Ectodermal cell (in vitro differentiated cells): Measurements from ENCODE around the gene FGF3.

Experiments
- H3K27ac ChIP-seq: 2 replicates; pipeline ENCODE4 v1.7.0; 2013; ENCODE audit warnings: mild to moderate bottlenecking, low read depth, low read length; ENCODE audit not compliant: insufficient read depth, poor library complexity, severe bottlenecking
- H3K27me3 ChIP-seq: 2 replicates; pipeline ENCODE4 v1.7.0; 2013; ENCODE audit warnings: mild to moderate bottlenecking, low read length; ENCODE audit not compliant: insufficient read depth, control insufficient read depth, poor library complexity, severe bottlenecking
- H3K36me3 ChIP-seq: one replicate; pipeline ENCODE4 v1.7.0; 2013; ENCODE audit warnings: low read length; ENCODE audit not compliant: control insufficient read depth, insufficient read depth
- H3K4me1 ChIP-seq: one replicate; pipeline ENCODE4 v1.7.0; 2013; ENCODE audit warnings: low read length; ENCODE audit not compliant: control insufficient read depth, insufficient read depth
- H3K4me3 ChIP-seq: 2 replicates; pipeline ENCODE4 v1.7.0; 2013; ENCODE audit warnings: low read depth, low read length, control low read depth; ENCODE audit not compliant: insufficient read depth
- H3K9me3 ChIP-seq: 2 replicates; pipeline ENCODE4 v1.7.0; 2013; ENCODE audit warnings: mild to moderate bottlenecking, low read length, moderate library complexity; ENCODE audit not compliant: control insufficient read depth
- WGBS, 2 experiments: methylation state at CpG; one replicate each; pipeline ENCODE4 v1.1.7; 2013; ENCODE audit warnings: missing lambda C conversion rate in 2 of 2; 5-methylcytosine and 5-hydroxymethylcytosine counted together

FGF3 gene

DNA sequence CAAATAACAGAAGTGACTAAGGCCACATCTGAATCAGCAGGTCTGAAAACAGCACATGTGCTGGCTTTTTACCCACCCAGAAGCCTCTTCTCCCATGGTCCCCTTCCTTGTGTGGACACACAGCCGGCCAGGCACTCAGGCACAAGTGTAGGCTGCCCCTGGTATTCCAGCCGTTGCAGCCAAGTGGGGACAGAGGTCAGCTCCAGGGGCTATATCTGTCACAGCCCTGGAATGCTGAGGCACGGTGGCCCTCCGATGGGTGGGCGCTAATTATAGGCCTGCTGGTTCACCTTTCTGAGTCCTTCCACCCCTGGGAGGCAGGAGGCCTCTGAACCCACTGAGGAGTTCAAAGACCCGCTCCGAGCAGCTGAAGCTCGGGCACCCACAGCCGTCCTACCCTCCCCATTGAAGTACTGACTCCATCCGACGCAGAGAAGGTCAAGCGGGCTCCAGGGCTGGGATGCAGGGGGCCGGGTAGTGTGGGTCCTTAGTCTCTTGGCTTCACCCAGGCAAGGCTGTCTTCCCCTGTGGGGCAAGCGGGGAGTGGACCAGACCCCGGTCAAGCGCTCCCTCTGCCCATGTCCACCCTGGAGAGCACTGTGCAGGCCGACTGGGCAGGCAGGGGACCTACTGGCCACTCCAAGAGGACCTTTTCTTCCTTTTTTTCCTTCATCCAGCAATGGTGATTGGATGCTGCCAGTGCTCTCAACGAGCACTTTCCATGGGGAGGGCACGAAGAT lies 14.3 kb downstream of the FGF3 start:
- H3K4me1 ChIP-seq = peaks cover 10% of the 10 kb centered on the region
- H3K27me3 ChIP-seq = no peaks in the 10 kb centered on the region
- H3K36me3 ChIP-seq = no peaks in the 10 kb centered on the region
- WGBS, 2 experiments = 92% methylated on average over 19 of the region's 19 CpGs
- no peak overlapping the region for H3K4me3 ChIP-seq
- H3K27ac ChIP-seq = no peak overlapping the region
- H3K9me3 ChIP-seq = no peaks in the 10 kb centered on the region

DNA sequence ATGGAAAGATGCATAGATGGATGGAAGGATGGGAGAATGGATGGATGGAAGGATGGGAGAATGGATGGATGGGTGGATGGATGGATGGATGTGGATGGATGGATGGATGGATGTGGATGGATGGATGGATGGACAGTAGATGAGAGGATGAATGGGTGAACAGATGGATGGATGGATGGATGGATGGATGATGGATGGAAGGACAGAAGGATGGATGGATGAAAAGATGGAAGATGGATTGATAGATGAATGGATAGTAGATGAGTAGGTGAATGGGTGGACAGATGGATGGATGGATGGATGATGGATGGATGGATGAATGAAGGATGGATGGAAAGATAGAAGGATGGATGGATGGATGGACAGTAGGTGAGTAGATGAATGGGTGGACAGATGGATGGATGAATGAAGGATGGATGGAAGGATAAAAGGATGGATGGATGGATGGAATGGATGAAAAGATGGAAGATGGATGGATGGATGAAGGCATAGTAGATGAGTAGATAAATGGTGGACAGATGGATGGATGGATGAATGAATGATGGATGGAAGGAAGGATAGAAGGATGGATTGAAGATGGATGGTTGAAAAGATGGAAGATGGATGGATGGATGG lies 15.5 kb downstream of the FGF3 start:
- H3K9me3 ChIP-seq = no peaks in the 10 kb centered on the region
- H3K27ac ChIP-seq = no peak overlapping the region
- H3K36me3 ChIP-seq = no peaks in the 10 kb centered on the region
- no peak overlapping the region for H3K4me3 ChIP-seq
- peaks cover 5% of the 10 kb centered on the region for H3K4me1 ChIP-seq
- no peaks in the 10 kb centered on the region for H3K27me3 ChIP-seq

GRCh38 chr11:69803022-69803421 lies 16.2 kb downstream of the FGF3 start:
- no peaks in the 10 kb centered on the region for H3K27me3 ChIP-seq
- no peaks in the 10 kb centered on the region for H3K36me3 ChIP-seq
- 89% methylated on average over 2 of the region's 2 CpGs for WGBS, 2 experiments

DNA sequence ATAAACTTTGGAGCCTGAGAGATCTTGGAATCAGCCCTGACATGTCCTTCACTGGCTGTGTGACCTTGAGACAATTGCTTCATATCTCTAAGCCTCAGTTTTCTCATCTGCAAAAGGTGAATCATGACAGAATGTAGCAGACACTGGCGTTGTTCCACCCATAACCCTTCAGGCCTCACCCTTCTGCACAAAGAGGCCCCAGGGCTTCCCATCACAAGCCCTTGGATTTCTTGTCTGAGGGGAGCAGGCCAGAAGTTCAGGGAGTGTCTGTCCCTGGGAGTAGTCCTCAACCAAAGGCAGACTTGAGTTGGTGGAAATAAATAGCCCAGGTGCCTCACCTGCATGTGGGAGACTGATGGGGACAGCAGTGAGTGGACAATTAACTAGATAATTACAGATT lies 16.6 kb downstream of the FGF3 start:
- Histone ChIP-seq H3K36me3 (no peaks in the 10 kb centered on the region), H3K27ac (no peak overlapping the region), H3K4me3 (no peak overlapping the region), H3K4me1 (no peaks in the 10 kb centered on the region), H3K27me3 (no peaks in the 10 kb centered on the region), H3K9me3 (no peaks in the 10 kb centered on the region)
- WGBS, 2 experiments = 85 to 88% methylated on average over 1 of the region's 1 CpG

More at GRCh38 chr11:69803022-69803421, 16.2 kb downstream of the FGF3 start:
- no peak overlapping the region for H3K4me3 ChIP-seq
- no peak overlapping the region for H3K27ac ChIP-seq
- no peaks in the 10 kb centered on the region for H3K4me1 ChIP-seq
- no peaks in the 10 kb centered on the region for H3K9me3 ChIP-seq

DNA sequence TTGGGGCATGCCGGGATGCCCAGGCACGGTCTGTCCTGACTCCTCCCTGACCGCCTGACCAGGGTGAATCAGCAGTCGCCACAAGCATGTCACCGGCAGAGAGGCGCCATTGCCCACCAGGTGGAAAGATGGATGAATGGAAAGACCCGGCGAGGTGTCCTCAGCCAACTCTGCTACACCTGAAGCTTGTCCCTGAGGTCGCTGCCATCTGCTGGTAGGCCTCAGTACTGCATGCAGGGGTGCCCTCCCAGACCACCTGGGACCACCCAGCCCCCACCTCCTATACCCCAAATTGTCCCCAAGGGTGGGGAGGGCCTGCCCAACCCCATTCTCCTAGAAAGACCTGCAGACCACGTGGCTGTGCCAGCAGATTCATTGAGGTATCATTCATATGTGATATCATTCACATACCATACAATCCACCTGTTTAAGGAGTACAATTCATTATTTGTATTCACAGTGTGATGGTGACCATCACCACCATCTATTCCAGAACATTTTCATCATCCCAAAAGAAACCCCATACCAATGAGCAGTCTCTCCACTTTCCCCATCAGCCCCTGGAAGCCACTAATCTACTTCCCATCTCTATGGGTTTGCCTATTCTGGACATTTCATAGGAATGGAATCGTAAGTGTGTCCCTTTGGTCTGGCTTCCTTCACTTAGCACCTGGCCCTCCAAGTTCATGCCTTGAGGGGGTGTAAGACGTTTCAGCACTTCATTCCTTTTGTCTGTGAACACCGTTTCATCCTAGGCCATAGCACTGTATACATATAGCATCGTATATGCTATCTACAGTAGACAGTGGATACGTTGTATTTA lies 17.5 kb downstream of the FGF3 start:
- Histone ChIP-seq H3K4me3 (no peak overlapping the region), H3K36me3 (no peaks in the 10 kb centered on the region), H3K27ac (no peak overlapping the region), H3K27me3 (no peaks in the 10 kb centered on the region), H3K4me1 (no peaks in the 10 kb centered on the region), H3K9me3 (no peaks in the 10 kb centered on the region)
- 50% methylated on average over 15 of the region's 15 CpGs for WGBS, 2 experiments

DNA sequence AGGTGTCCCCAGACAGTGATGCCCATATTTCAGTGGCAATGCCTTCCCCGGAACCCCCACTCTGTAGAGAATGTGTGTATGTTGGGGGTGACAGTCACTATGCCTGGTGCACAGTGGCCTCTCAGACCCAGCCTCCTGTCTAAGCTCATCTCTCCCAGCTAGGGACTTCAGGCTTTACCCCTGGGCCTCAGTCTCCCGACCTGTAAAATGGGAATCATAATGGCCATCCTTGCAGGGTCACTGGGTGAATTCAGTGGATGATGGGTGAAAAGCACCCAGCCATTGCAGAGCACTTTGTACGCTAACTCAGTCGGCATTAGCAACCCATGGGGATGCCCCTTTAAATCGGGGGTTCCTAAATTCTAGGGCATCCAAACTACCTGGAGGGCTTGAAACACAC lies 18.9 kb downstream of the FGF3 start:
- H3K9me3 ChIP-seq = no peaks in the 10 kb centered on the region
- H3K36me3 ChIP-seq = no peaks in the 10 kb centered on the region
- WGBS, 2 experiments = 92 to 95% methylated on average over 4 to 5 of the region's 5 CpGs
- no peaks in the 10 kb centered on the region for H3K27me3 ChIP-seq
- H3K4me1 ChIP-seq = no peaks in the 10 kb centered on the region
- no peak overlapping the region for H3K27ac ChIP-seq
- H3K4me3 ChIP-seq = no peak overlapping the region

- H3K4me3 ChIP-seq = no peak overlapping the region
- H3K4me1 ChIP-seq = no peaks in the 10 kb centered on the region
- H3K27ac ChIP-seq = no peak overlapping the region
- no peaks in the 10 kb centered on the region for H3K27me3 ChIP-seq
- H3K36me3 ChIP-seq = no peaks in the 10 kb centered on the region
- H3K9me3 ChIP-seq = no peaks in the 10 kb centered on the region
- 38 to 49% methylated on average over 3 of the region's 3 CpGs for WGBS, 2 experiments
These were observed 19.6 kb downstream of the FGF3 start for GRCh38 chr11:69799582-69799981.

- Histone ChIP-seq H3K27ac (no peak overlapping the region), H3K4me3 (no peak overlapping the region), H3K4me1 (no peaks in the 10 kb centered on the region), H3K36me3 (no peaks in the 10 kb centered on the region), H3K9me3 (no peaks in the 10 kb centered on the region), H3K27me3 (no peaks in the 10 kb centered on the region)
- WGBS, 2 experiments = 83 to 90% methylated on average over 3 of the region's 3 CpGs
These were observed 20.1 kb downstream of the FGF3 start for GRCh38 chr11:69799097-69799496.

DNA sequence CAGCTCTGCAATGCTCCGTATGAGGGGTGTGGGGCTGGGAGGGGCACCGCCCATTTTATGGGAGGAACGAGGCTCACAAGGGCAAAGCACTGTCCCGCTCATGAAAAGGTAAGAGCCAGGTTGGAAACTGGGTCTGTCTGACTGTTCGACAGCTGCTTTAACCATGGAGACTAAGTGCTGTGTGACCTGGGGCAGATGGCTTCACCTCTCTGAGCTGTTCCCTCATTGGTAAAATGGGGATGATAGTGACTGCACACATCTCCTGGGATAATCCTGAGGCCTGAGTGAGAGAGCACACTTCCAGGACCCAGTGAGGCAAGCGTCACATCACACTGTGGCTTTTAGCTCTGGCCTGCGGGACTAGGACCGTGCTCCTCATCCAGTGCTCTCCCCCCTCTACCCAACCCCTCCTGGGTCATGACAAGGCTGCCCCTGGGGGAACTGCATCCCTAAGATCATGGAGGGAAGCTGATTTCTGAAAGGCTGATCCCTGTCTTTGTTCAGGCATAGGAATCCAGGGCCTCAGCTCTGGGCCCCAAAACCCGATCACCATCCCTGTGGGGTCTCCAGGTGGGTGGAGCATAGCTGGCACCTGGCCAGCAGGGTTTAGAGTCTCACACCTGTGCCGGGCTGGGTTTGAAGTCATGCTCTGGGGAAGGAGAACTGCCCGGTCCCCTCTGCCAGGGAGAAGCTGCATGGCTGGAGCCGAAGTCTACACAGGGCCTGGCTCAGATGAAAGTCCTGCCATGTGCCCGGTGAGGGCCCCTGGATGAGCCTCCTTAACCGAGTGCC lies 21.3 kb downstream of the FGF3 start:
- no peaks in the 10 kb centered on the region for H3K4me1 ChIP-seq
- no peak overlapping the region for H3K27ac ChIP-seq
- H3K36me3 ChIP-seq = no peaks in the 10 kb centered on the region
- no peaks in the 10 kb centered on the region for H3K27me3 ChIP-seq
- no peak overlapping the region for H3K4me3 ChIP-seq
- no peaks in the 10 kb centered on the region for H3K9me3 ChIP-seq
- 91 to 95% methylated on average over 14 of the region's 14 CpGs for WGBS, 2 experiments

DNA sequence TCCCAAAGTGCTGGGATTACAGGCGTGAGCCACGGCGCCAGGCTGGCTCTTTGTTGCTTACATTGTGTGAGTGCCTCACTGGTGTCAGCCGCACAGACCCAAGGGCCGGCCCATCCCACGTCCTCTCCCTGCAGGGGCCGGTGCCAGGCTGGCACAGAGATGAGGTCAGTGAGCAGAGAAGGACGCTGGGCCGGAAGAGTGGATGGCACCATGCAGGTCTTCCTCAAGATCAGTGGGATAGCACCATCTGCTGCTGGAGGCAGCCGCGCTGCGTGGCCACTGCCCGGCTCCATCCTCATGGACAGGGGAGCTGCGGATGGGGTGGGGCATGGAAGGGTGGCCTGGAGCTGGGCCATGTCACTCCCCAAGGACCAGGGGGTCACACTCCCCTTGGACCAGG lies 22.1 kb downstream of the FGF3 start:
- Histone ChIP-seq H3K4me1 (no peaks in the 10 kb centered on the region), H3K27me3 (no peaks in the 10 kb centered on the region), H3K9me3 (no peaks in the 10 kb centered on the region), H3K27ac (no peak overlapping the region), H3K4me3 (no peak overlapping the region), H3K36me3 (no peaks in the 10 kb centered on the region)
- whole genome bisulfite sequencing, 2 experiments = 84 to 87% methylated on average over 14 of the region's 14 CpGs
